ENCODE results near the gene ATP10A. TPM values are rescaled to one million over a fixed set of nuclear protein-coding genes. Genes with fewer than 3 reads are reported as not detected.

Gene ATP10A
- total RNA-seq, 1 donor from 2014 or later = 0.50 TPM

GRCh38 chr15:25830844-25831451 lies 32.2 kb downstream of the ATP10A start:
- DNase-seq (ENCODE audit: low spot score) (no peak), ATAC-seq (no peak)

- DNase-seq (ENCODE audit: low spot score) (no peak), ATAC-seq (no peak)
These were observed 34.1 kb downstream of the ATP10A start for GRCh38 chr15:25829073-25829472.

GRCh38 chr15:25825207-25825606 lies 37.9 kb downstream of the ATP10A start:
- ATAC-seq = no peak
- no peak for DNase-seq (ENCODE audit: low spot score)

- DNase-seq (ENCODE audit: low spot score) (no peak), ATAC-seq (no peak)
These were observed 38.5 kb downstream of the ATP10A start for GRCh38 chr15:25824618-25825017.

- ATAC-seq (no peak), DNase-seq (ENCODE audit: low spot score) (no peak)
These were observed 50.3 kb downstream of the ATP10A start for GRCh38 chr15:25812845-25813244.

GRCh38 chr15:25812073-25812472 lies 51.1 kb downstream of the ATP10A start:
- no peak for ATAC-seq

GRCh38 chr15:25811481-25811906 lies 51.6 kb downstream of the ATP10A start:
- no peak for DNase-seq (ENCODE audit: low spot score)
- no peak for ATAC-seq

More at GRCh38 chr15:25812073-25812472, 51.1 kb downstream of the ATP10A start:
- DNase-seq (ENCODE audit: low spot score) = no peak

- DNase-seq (ENCODE audit: low spot score) (no peak), ATAC-seq (no peak)
These were observed 52.5 kb downstream of the ATP10A start for GRCh38 chr15:25810631-25811091.

- no peak for ATAC-seq
These were observed 53.0 kb downstream of the ATP10A start for GRCh38 chr15:25810154-25810553.

GRCh38 chr15:25807063-25807462 lies 56.1 kb downstream of the ATP10A start:
- no peak for ATAC-seq
- no peak for DNase-seq (ENCODE audit: low spot score)

More at GRCh38 chr15:25810154-25810553, 53.0 kb downstream of the ATP10A start:
- no peak for DNase-seq (ENCODE audit: low spot score)

- no peak for ATAC-seq
- no peak for DNase-seq (ENCODE audit: low spot score)
These were observed 58.1 kb downstream of the ATP10A start for GRCh38 chr15:25805031-25805430.

- ATAC-seq (no peak), DNase-seq (ENCODE audit: low spot score) (no peak)
These were observed 58.7 kb downstream of the ATP10A start for GRCh38 chr15:25804451-25804850.

- DNase-seq (ENCODE audit: low spot score) = no peak
- no peak for ATAC-seq
These were observed 59.6 kb downstream of the ATP10A start for GRCh38 chr15:25803541-25803940.

GRCh38 chr15:25803036-25803435 lies 60.1 kb downstream of the ATP10A start:
- no peak for ATAC-seq
- no peak for DNase-seq (ENCODE audit: low spot score)

GRCh38 chr15:25802285-25802830 lies 60.8 kb downstream of the ATP10A start:
- DNase-seq (ENCODE audit: low spot score) = no peak

GRCh38 chr15:25801586-25802284 lies 61.4 kb downstream of the ATP10A start:
- no peak for DNase-seq (ENCODE audit: low spot score)
- ATAC-seq = no peak

More at GRCh38 chr15:25802285-25802830, 60.8 kb downstream of the ATP10A start:
- ATAC-seq = no peak

- DNase-seq (ENCODE audit: low spot score) (no peak), ATAC-seq (no peak)
These were observed 62.2 kb downstream of the ATP10A start for GRCh38 chr15:25800761-25801515.

- DNase-seq (ENCODE audit: low spot score) (no peak), ATAC-seq (no peak)
These were observed 63.0 kb downstream of the ATP10A start for GRCh38 chr15:25799906-25800700.

- DNase-seq (ENCODE audit: low spot score) (no peak), ATAC-seq (no peak)
These were observed 64.9 kb downstream of the ATP10A start for GRCh38 chr15:25797936-25798901.

Data from left lobe of liver (tissue), 2 donors.